Measurements from ENCODE around the gene PLEKHB2. TPM values are rescaled to one million over a fixed set of nuclear protein-coding genes. Genes with fewer than 3 reads are reported as not detected.

The PLEKHB2 gene
- total and polyA plus RNA-seq, 4 donors, result 23.4 to 93.6 (median 75.4) TPM

DNA sequence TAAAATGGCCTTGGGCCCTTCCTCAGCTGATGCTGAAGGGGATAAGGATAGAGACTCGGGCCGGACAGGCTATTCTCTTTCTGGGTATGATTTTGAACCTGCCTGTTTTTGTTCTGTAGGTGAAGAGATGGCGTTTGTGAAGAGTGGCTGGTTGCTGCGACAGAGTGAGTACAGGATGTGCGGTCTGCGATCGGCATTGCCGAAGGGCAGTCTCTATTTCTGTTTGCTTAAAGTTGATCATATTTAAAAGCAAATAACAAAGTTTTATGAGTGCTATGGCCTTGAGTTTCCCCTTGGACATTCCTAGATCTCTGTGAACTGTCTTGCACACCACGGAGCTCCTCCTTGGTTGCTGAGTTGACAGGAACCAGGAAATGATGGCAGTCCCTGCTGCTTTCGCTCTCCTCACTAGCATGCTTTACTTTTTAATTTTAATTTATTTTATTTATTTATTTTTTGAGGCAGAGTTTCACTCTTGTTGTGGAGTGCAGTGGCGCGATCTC is 15.7 kb downstream of the PLEKHB2 start:
- 93 to 95% methylated on average over 12 of the region's 12 CpGs for WGBS, 2 donors
- no peak overlapping the region for H3K4me3 ChIP-seq
- ATAC-seq (ENCODE audit: insufficient read depth, low FRiP score) (no peak), DNase-seq (no peak)
- H3K9me3 ChIP-seq (ENCODE audit: control insufficient read depth in 4 of 4, insufficient read depth in 3 of 4, low read length in 3 of 4), result no peaks in the 10 kb centered on the region
- H3K4me1 ChIP-seq (ENCODE audit: control insufficient read depth in 5 of 5, insufficient read depth in 5 of 5, low read length in 5 of 5), result peaks cover 0 to 5% (median 0%) of the 10 kb centered on the region in 5 donors
- H3K9ac ChIP-seq (ENCODE audit: insufficient read depth in 1 of 2, low read length in 2 of 2), result no peak overlapping the region
- H3K27me3 ChIP-seq (ENCODE audit: control insufficient read depth in 3 of 3, insufficient read depth in 3 of 3, low read length in 2 of 3), result no peaks in the 10 kb centered on the region
- TF ChIP-seq, protein P1, sequence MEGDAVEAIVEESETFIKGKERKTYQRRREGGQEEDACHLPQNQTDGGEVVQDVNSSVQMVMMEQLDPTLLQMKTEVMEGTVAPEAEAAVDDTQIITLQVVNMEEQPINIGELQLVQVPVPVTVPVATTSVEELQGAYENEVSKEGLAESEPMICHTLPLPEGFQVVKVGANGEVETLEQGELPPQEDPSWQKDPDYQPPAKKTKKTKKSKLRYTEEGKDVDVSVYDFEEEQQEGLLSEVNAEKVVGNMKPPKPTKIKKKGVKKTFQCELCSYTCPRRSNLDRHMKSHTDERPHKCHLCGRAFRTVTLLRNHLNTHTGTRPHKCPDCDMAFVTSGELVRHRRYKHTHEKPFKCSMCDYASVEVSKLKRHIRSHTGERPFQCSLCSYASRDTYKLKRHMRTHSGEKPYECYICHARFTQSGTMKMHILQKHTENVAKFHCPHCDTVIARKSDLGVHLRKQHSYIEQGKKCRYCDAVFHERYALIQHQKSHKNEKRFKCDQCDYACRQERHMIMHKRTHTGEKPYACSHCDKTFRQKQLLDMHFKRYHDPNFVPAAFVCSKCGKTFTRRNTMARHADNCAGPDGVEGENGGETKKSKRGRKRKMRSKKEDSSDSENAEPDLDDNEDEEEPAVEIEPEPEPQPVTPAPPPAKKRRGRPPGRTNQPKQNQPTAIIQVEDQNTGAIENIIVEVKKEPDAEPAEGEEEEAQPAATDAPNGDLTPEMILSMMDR (IDR thresholded peaks at IDR 0.05; ENCODE audit: control extremely low read depth, extremely low read depth), result no peak
- H3K27ac ChIP-seq (ENCODE audit: low read depth in 1 of 2, low read length in 1 of 2), result no peak overlapping the region
- H3K36me3 ChIP-seq (ENCODE audit: control insufficient read depth in 4 of 4, insufficient read depth in 4 of 4, low read length in 4 of 4), result peaks cover 5 to 12% (median 7%) of the 10 kb centered on the region in 4 donors

DNA sequence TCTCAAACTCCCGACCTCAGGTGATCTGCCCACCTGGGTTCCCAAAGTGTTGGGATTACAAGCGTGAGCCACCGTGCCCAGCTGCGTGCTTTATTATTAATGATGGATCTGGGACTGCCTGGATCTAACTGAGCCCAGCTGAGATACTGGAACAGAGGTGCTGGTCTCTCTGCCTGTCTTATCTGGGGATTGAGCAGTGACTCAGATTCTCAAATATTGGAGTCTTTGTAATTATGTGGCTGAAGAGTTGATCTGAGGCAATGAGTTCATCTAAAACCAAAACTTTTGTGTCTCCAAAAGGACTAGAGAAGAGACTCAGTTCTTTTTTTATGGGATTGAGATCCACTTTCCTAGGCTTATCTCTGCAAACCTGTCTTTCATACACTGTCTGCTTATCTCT is 16.3 kb downstream of the PLEKHB2 start:
- Histone ChIP-seq H3K4me1 (ENCODE audit: control insufficient read depth in 5 of 5, insufficient read depth in 5 of 5, low read length in 5 of 5) (peaks cover 0 to 5% (median 0%) of the 10 kb centered on the region in 5 donors), H3K9ac (ENCODE audit: insufficient read depth in 1 of 2, low read length in 2 of 2) (no peak overlapping the region), H3K36me3 (ENCODE audit: control insufficient read depth in 4 of 4, insufficient read depth in 4 of 4, low read length in 4 of 4) (peaks cover 7 to 12% (median 9%) of the 10 kb centered on the region in 4 donors), H3K9me3 (ENCODE audit: control insufficient read depth in 4 of 4, insufficient read depth in 3 of 4, low read length in 3 of 4) (no peaks in the 10 kb centered on the region), H3K27ac (ENCODE audit: low read depth in 1 of 2, low read length in 1 of 2) (no peak overlapping the region), H3K4me3 (no peak overlapping the region), H3K27me3 (ENCODE audit: control insufficient read depth in 3 of 3, insufficient read depth in 3 of 3, low read length in 2 of 3) (no peaks in the 10 kb centered on the region)
- DNase-seq (no peak), ATAC-seq (ENCODE audit: insufficient read depth, low FRiP score) (no peak)
- 98 to 99% methylated on average over 4 of the region's 4 CpGs for WGBS, 2 donors
- TF ChIP-seq, protein P1 (IDR thresholded peaks at IDR 0.05; ENCODE audit: control extremely low read depth, extremely low read depth), result no peak

DNA sequence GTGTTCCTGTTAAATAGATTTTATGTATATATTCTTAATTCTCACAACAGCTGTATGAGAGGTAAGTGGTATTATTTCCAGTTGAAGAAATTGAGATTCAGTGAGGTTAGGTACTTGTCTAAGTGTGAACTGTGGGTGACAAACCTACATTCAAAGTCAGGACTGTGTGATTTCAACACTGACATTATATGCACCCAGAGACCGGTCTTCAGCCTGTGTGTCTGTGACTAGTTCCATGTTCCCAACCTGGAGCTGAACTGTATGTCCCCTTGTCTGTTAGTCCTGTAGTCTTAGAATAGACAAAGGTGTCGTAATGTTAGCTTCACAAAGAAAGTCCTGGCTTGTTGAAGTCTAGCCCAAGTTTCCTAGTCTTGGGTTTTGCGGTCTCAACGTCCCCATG is 17.4 kb downstream of the PLEKHB2 start:
- DNase-seq (no peak), ATAC-seq (ENCODE audit: insufficient read depth, low FRiP score) (no peak)
- Histone ChIP-seq H3K4me3 (no peak overlapping the region), H3K36me3 (ENCODE audit: control insufficient read depth in 4 of 4, insufficient read depth in 4 of 4, low read length in 4 of 4) (peaks cover 9 to 16% (median 14%) of the 10 kb centered on the region in 4 donors), H3K9me3 (ENCODE audit: control insufficient read depth in 4 of 4, insufficient read depth in 3 of 4, low read length in 3 of 4) (no peaks in the 10 kb centered on the region), H3K27ac (ENCODE audit: low read depth in 1 of 2, low read length in 1 of 2) (no peak overlapping the region), H3K27me3 (ENCODE audit: control insufficient read depth in 3 of 3, insufficient read depth in 3 of 3, low read length in 2 of 3) (no peaks in the 10 kb centered on the region), H3K4me1 (ENCODE audit: control insufficient read depth in 5 of 5, insufficient read depth in 5 of 5, low read length in 5 of 5) (peaks cover 0 to 5% (median 0%) of the 10 kb centered on the region in 5 donors), H3K9ac (ENCODE audit: insufficient read depth in 1 of 2, low read length in 2 of 2) (no peak overlapping the region)
- TF ChIP-seq, protein P1 (IDR thresholded peaks at IDR 0.05; ENCODE audit: control extremely low read depth, extremely low read depth), result no peak
- WGBS, 2 donors, result 96 to 98% methylated on average over 4 of the region's 4 CpGs

DNA sequence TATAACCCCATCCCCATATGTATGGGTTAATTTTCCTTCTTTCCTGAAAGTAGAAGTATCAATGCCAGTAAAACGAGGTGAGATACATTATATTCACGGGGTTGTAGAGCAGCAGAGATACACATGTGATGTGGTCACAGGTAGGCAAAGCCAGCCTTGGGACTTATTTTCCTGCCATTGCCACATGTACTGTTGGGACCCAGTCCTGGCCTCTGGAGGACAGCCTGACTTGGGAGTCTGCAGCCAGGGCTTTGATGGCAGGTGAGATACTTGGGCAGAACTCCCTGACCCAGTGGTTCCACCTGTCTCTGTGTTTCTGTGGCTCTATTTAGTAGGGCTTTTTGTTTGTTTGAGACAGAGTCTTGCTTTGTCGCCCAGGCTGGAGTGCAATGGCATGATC is 18.1 kb downstream of the PLEKHB2 start:
- ATAC-seq (ENCODE audit: insufficient read depth, low FRiP score), result no peak
- DNase-seq, result no peak
- TF ChIP-seq, protein P1 (IDR thresholded peaks at IDR 0.05; ENCODE audit: control extremely low read depth, extremely low read depth), result no peak
- Histone ChIP-seq H3K27me3 (ENCODE audit: control insufficient read depth in 3 of 3, insufficient read depth in 3 of 3, low read length in 2 of 3) (no peaks in the 10 kb centered on the region), H3K36me3 (ENCODE audit: control insufficient read depth in 4 of 4, insufficient read depth in 4 of 4, low read length in 4 of 4) (peaks cover 15 to 18% (median 17%) of the 10 kb centered on the region in 4 donors), H3K9me3 (ENCODE audit: control insufficient read depth in 4 of 4, insufficient read depth in 3 of 4, low read length in 3 of 4) (no peaks in the 10 kb centered on the region), H3K4me3 (no peak overlapping the region), H3K27ac (ENCODE audit: low read depth in 1 of 2, low read length in 1 of 2) (no peak overlapping the region), H3K4me1 (ENCODE audit: control insufficient read depth in 5 of 5, insufficient read depth in 5 of 5, low read length in 5 of 5) (peaks cover 0 to 5% (median 0%) of the 10 kb centered on the region in 5 donors), H3K9ac (ENCODE audit: insufficient read depth in 1 of 2, low read length in 2 of 2) (no peak overlapping the region)
- WGBS, 2 donors, result 93 to 99% methylated on average over 3 of the region's 3 CpGs

All from lung (tissue), 12 donors.